22Rv1 (cell line): ENCODE data around the gene TM4SF20.

ENCODE experiments used
- H3K27ac ChIP-seq: fragments of 450-650 bp; 2 replicates; pipeline ENCODE4 v1.5.1; 2017
- CTCF ChIP-seq: fragments of 450-650 bp; IDR thresholded peaks from 2 replicates; pipeline ENCODE4 v1.5.1; 2017; ENCODE audit warnings: mild to moderate bottlenecking
- ZFX ChIP-seq: fragments of 450-650 bp; IDR thresholded peaks from 2 replicates; pipeline ENCODE4 v1.6.1; 2017; ENCODE audit warnings: antibody characterized with exemption, borderline replicate concordance

TM4SF20 gene

GRCh38 chr2:227325839-227326195 lies 53.3 kb downstream of the TM4SF20 start:
- peak overlapping the region; percentile 69 for H3K27ac ChIP-seq
- no peak for TF ChIP-seq ZFX
- peak; percentile 25; the same call in 1 of the 2 replicates for TF ChIP-seq CTCF

- H3K27ac ChIP-seq = peak within 1 kb of the TSS; percentile 69
- no peak for TF ChIP-seq ZFX
- peak; percentile 66 for TF ChIP-seq CTCF
Observed at GRCh38 chr2:227324995-227325838, 53.9 kb downstream of the TM4SF20 start, which contains the start of gene MFF. TSS of gene MFF (plus strand) at chr2:227325251. CDS start at chr2:227330666, 5,415 bp downstream.

GRCh38 chr2:227324642-227324994 lies 54.5 kb downstream of the TM4SF20 start:
- TF ChIP-seq CTCF (no peak), ZFX (no peak)
- peak overlapping the region; percentile 69 for H3K27ac ChIP-seq

- no peak overlapping the region for H3K27ac ChIP-seq
- TF ChIP-seq CTCF = no peak
- no peak for TF ChIP-seq ZFX
Observed at GRCh38 chr2:227323818-227324217, 55.3 kb downstream of the TM4SF20 start.

GRCh38 chr2:227322530-227323205 lies 56.4 kb downstream of the TM4SF20 start:
- H3K27ac ChIP-seq = no peak overlapping the region
- TF ChIP-seq ZFX (no peak), CTCF (no peak)

- H3K27ac ChIP-seq = no peak overlapping the region
- TF ChIP-seq ZFX (no peak), CTCF (no peak)
Observed at GRCh38 chr2:227320305-227321094, 58.6 kb downstream of the TM4SF20 start.
